HS-5 (cell line): ENCODE measurements around the gene TRIP13.
"Not testable (repeated sequence)": the region's sequence is repeated elsewhere in the genome, so short reads cannot be mapped to it uniquely, and the experiment has no call there.

ENCODE experiments used
- DNase-seq: peaks from one replicate; pipeline ENCODE4 v3.0.0-alpha.2; 2012; ENCODE audit warnings: low read depth

The TRIP13 gene

GRCh38 chr5:892394-893136, at the start of gene TRIP13, which contains the start of gene BRD9:
TSS of gene TRIP13 (plus strand) at chr5:892884. CDS start at chr5:892999, 115 bp downstream.
TSS of gene BRD9 (minus strand) at chr5:892801. CDS start at chr5:892657, 144 bp downstream.
- peak; percentile 39 for DNase-seq

- DNase-seq, result not testable (repeated sequence)
Observed at GRCh38 chr5:843371-843770, 49.3 kb upstream of the TRIP13 start.

DNA sequence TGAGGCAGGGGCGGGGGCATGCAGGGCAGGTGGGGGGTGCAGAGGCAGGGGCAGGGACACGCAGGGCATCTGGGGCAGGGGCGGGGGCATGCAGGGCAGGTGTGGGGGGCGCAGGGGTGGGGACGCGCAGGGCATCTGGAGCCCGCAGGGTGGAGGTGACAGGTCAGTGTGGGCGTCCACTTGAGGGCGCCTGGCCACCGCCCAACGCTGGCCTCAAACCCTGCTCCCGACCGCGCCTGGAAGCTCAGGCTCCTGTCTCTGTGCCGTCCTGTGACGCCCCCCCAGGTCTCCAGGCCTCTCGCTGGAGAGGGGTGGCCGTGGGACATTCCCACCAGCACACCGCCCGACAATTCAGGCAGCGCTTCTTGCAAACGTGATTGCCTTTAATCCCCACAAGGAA, 48.8 kb upstream of the TRIP13 start:
- DNase-seq, result not testable (repeated sequence)

GRCh38 chr5:844426-844825, 48.3 kb upstream of the TRIP13 start:
- not testable (repeated sequence) for DNase-seq

DNA sequence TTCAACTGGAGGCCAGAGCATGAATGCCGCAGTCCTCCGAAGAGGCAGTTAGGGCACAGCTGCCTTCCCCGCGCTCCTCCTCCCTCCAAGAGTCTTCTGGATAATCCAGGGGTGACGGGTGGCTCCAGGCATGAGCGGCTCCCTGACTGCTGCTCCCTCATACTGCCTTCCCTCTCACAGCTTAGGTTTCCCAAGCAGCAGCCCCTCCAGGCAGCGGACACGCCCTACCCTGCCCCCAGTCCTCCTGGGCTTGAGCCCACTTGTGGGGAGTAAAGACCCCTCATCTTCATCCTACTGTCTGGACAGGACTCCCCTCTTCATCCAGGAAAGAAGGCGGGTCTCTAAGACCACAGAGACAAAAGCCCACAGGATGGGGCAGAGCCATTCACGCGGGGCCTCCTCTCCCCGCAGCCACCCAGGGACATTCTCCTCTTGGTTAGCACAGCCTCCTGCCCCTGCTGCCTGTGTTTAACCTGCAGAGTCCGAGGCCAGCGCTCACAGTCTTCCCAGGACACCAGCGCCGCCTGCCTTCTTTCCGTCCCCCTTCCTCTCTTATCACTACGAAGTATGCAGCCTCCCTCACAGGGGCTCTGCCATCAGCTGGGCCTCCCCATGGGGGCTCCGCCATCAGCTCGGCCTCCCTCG, 47.5 kb upstream of the TRIP13 start:
- DNase-seq, result not testable (repeated sequence)

GRCh38 chr5:845676-846601, 46.7 kb upstream of the TRIP13 start:
- DNase-seq, result not testable (repeated sequence)

DNA sequence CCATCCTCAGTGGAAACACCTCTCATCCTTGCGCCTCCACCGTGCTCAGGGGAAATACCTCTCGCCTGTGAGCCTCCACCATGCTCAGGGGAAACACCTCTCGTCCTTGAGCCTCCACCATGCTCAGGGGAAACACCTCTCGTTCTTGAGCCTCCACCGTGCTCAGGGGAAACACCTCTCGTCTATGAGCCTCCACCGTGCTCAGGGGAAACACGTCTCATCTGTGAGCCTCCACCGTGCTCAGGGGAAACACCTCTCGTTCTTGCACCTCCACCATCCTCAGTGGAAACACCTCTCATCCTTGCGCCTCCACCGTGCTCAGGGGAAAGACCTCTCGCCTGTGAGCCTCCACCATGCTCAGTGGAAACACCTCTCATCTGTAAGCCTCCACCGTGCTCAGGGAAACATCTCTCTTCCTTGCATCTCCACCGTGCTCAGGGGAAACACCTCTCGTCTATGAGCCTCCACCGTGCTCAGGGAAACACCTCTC, 46.0 kb upstream of the TRIP13 start:
- not testable (repeated sequence) for DNase-seq

DNA sequence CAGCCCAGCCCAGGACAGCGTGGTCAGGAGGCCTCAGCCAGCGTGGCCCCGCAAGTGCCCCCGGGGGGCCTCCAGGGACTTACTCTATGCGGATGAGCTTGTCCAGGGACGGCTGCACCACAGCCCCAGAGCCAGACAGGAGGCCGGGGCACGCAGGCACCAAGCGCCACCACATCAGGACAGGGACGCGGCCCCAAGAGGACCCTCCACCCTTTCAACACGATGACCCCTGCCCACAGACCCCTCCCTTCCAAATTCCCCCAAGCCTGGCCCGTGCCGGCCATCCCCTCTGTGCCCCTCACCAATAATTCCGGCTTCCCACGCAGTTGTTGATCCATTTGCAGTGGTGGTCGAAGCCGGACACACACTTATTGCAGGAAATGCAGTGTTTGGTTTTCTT, 45.5 kb upstream of the TRIP13 start:
- not testable (repeated sequence) for DNase-seq

GRCh38 chr5:847736-848135, 44.9 kb upstream of the TRIP13 start:
- not testable (repeated sequence) for DNase-seq

DNA sequence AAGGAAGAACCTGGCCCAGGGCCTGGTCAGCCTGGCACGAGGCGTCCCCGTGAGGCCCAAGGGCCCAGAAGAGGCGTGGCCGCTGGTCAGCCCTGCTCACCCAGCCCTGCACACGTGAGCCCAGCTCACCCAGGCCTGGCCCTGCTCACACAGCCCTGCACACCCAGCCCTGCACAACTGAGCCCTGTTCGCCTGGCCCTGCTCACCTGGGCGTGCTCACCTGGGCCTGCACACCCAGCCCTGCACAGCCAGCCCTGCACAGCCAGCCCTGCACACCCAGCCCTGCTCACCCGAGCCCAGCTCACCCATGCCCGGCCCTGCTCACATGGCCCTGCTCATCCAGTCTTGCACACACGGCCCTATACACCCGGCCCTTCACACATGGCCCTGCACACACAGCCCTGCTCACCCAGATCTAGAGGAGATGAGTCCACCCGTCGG, 44.0 kb upstream of the TRIP13 start:
- DNase-seq, result no peak

DNA sequence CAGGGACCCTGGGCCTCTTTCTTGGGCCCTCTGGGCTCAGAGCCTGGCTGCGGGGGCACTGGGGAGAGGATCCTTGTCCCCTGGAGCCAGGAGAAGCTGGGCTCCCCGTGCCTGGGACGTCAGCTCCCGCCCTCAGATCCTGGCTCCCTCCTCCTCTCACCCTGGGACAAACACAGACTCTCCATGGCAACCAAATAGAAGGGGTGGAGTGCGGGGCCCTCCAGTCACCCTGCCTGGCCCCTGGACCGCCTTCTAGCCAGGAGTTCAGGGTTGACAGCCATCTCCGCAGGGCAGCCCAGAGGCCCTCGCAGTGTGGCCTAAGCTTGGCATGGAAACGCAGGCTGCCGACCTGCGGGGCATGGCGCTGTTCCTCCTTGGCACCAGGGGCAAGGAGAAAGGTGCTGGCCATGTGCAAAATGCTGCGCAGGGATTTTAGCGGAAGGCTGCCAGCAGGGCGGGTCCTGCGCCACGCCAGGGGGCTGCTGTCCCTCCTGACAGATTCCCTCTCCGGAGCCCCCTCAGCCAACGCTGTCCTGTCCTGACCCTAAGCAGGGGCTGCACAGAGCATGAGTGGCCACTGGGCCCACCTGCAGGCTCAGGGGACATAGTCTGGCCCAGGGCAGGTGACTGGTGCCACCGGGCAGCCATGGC, 42.9 kb upstream of the TRIP13 start:
- DNase-seq, result no peak

DNA sequence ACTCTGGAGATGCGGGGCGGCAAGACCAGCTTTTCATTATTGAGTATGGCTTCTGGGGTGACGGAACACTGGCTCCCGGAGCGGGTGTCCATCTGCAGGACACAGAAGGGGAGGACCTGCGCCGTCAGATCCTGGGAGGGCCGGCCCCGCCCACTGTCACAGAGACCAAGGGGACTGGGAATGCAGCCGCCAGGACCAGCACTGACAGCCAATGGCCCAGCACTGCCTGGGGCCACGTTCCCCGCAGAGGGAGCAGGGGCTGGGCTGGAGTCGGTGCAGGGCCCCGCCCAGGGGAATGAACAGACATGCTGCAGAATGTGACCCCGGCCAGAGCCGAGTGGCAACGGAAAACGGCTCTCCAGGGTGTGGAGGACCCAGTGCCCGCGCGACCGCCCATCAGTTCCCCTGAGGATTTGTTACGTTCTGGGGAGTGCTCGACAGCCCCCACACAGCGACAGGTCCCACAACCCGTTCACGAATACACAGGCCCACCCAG, 42.1 kb upstream of the TRIP13 start, which contains the start of gene ZDHHC11:
ZDHHC11 (minus strand) TSS at position 476 of the 496 bp plus-strand sequence; CDS start at position 92, 384 bp downstream.
- DNase-seq, result no peak

DNA sequence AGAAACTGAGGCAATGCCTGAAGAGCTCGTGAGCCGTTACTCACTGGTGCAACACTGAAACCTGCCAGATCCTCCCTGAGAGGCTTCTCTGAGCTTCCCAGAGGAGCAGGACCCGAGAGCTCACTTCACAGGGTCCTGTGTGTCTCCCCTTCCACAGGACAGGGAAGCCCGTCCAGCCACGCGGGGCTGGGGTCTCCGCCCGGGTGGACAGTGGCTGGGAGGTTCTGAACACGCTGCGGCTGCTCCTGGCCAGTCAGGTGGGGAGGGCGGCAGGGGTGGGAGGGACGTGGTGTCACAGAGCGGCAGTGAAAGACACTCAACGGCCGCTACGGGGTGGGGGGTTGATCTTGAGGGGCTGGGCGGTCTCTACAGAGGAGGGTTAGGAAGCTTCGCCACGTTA, 41.6 kb upstream of the TRIP13 start:
- no peak for DNase-seq

GRCh38 chr5:851553-851952, 41.1 kb upstream of the TRIP13 start:
- DNase-seq, result no peak

GRCh38 chr5:852018-852417, 40.7 kb upstream of the TRIP13 start:
- no peak for DNase-seq

DNA sequence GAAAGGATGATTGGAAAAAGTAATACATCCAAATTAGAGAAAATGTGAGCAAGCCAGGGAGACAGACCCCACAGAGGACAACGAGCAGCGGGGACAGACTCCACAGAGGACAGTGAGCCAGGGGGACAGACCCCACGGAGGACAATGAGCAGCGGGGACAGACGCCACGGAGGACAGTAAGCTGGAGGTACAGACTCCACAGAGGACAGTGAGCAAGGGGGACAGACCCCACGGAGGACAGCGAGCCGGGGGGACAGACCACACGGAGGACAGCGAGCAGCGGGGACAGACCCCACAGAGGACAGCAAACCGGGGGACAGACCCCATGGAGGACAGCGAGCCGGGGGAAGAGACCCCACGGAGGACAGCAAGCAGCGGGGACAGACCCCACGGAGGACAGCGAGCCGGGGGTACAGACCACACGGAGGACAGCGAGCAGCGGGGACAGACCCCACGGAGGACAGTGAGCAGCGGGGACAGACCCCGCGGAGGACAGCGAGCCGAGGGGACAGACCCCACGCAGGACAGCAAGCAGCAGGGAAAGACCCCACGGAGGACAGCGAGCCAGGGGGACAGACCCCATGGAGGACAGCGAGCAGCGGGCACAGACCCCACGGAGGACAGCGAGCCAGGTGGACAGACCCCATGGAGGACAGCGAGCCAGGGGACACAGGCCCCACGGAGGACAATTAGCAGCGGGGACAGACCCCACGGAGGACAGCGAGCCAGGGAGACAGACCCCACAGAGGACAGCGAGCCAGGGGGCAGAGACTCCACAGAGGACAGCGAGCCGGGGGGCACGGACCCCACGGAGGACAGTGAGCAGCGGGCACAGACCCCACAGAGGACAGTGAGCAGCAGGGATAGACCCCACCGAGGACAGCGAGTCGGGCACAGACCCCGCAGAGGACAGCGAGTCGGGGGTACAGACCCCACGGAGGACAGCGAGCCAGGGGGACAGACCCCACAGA, 40.0 kb upstream of the TRIP13 start:
- DNase-seq, result no peak

- not testable (repeated sequence) for DNase-seq
Observed at GRCh38 chr5:853416-854090, 39.1 kb upstream of the TRIP13 start.

GRCh38 chr5:854217-854616, 38.5 kb upstream of the TRIP13 start:
- no peak for DNase-seq

- DNase-seq, result no peak
Observed at GRCh38 chr5:854966-855743, 37.5 kb upstream of the TRIP13 start.
